Mucosa of descending colon (tissue), 3 donors: ENCODE data around the gene CCDC85C. TPM values are rescaled to one million over a fixed set of nuclear protein-coding genes. Genes with fewer than 3 reads are reported as not detected.

Experiments
- ATAC-seq: fragments of 200-7000 bp; cut with Tn5 transposase; one replicate; pipeline ENCODE4 v1.9.1; 2020; ENCODE audit warnings: mild to moderate bottlenecking, moderate library complexity
- DNase-seq, 3 donors: peaks; one replicate each; pipeline ENCODE4 v3.0.0-alpha.2; 2020
- H3K36me3 ChIP-seq: fragments of 200-600 bp; one replicate; pipeline ENCODE4 v1.8.0; 2021; ENCODE audit warnings: low read depth, mild to moderate bottlenecking
- H3K4me1 ChIP-seq: fragments of 200-600 bp; one replicate; pipeline ENCODE4 v1.8.0; 2021; ENCODE audit warnings: low read depth, mild to moderate bottlenecking
- H3K4me3 ChIP-seq: fragments of 200-600 bp; one replicate; pipeline ENCODE4 v1.8.0; 2021; ENCODE audit warnings: mild to moderate bottlenecking
- H3K9me3 ChIP-seq: fragments of 200-600 bp; one replicate; pipeline ENCODE4 v1.8.0; 2021; ENCODE audit warnings: mild to moderate bottlenecking
- CTCF ChIP-seq: fragments of 200-600 bp; IDR thresholded peaks from one replicate; pipeline ENCODE4 v1.8.0; 2022; ENCODE audit warnings: antibody characterized with exemption, mild to moderate bottlenecking
- intact Hi-C, 2 donors: fragments of 100-400 bp; cut with DNase I in 1 of 2; cut with micrococcal nuclease in 1 of 2; formaldehyde crosslinking; loops; one replicate each; pipeline versions ENCODE4 v1.11.0 to v1.11.1; 2022; cut with DNase I, micrococcal nuclease
- total RNA-seq, 3 donors: library from RNA; stranded (reverse); fragmentation: NEBNext Ultra II Directional in 2 of 3; extraction: Animal tissue kit (Norgen Biotek cat#: 25700) in 2 of 3; gene quantifications; one replicate each; pipeline versions ENCODE4 v1.2.1 to v1.2.4, GENCODE V29; 2021 to 2023
- donor health status: DM: no; HTN: no; CAD: no; lungs with moderate emphysema.
- donor health status: DM: no; HTN: no; CAD: no.
- donor health status: DM: no; HTN: yes; CAD: no.

CCDC85C gene
- total RNA-seq, 3 donors from 2014 or later, result 66.2 to 102 (median 66.2) TPM

DNA sequence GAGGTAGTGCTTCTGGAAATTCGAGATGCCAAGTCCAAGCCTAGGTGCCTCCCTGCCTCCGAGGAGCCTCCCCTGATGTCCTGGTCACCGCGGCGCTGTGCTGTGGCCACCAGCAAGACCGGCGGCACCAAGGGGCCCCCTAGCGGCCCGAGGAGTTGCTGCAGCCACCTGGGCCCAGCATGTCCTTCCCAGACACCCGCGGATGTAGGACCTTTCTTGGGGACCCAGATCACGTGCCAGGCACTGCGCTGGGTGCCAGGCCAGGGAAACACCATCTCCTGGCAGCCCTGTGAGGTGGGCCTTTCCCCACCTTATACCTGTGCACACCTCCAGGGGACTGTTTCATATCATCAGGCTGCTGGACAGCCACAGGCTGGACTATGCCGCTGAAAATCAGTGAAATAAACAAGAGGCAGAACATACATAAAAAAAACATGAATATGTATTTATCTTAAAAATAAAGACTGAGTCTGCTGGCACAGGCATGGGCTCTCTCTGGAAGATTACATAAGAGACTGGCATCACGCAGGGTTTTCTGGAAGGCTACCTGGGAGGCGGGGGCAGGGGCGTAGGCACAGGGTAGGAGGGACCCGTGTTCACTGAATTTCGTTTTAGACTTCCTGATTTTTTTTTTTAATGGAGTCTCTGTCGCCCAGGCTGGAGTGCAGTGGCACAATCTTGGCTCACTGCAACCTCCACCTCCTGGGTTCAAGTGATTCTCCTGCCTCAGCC, 25.0 kb upstream of the CCDC85C start:
- TF ChIP-seq CTCF, result peak; percentile 98
- H3K9me3 ChIP-seq, result no peaks in the 10 kb centered on the region
- no peaks in the 10 kb centered on the region for H3K4me1 ChIP-seq
- peak; percentile 94 for ATAC-seq
- intact Hi-C loops, result loop anchor here in 1 of 2 donors (2.0 kb wide), 1 partner anchor 110 kb away; no protein-coding TSS in a partner anchor
- no peaks in the 10 kb centered on the region for H3K36me3 ChIP-seq
- DNase-seq, result peak; percentile 81 to 86 (median 85)
- H3K4me3 ChIP-seq, result no peak overlapping the region

GRCh38 chr14:99627510-99628381, 23.7 kb upstream of the CCDC85C start:
- no peak for TF ChIP-seq CTCF
- Histone ChIP-seq H3K9me3 (no peaks in the 10 kb centered on the region), H3K36me3 (no peaks in the 10 kb centered on the region), H3K4me3 (no peak overlapping the region), H3K4me1 (no peaks in the 10 kb centered on the region)
- intact Hi-C loops, result loop anchor here (2.0 kb wide), 1 partner anchor 109 kb away; no protein-coding TSS in a partner anchor
- DNase-seq (no peak), ATAC-seq (no peak)

GRCh38 chr14:99627100-99627499, 23.1 kb upstream of the CCDC85C start:
- Histone ChIP-seq H3K36me3 (no peaks in the 10 kb centered on the region), H3K9me3 (no peaks in the 10 kb centered on the region), H3K4me3 (no peak overlapping the region), H3K4me1 (no peaks in the 10 kb centered on the region)
- intact Hi-C loops, result loop anchor here in 1 of 2 donors (2.0 kb wide), 1 partner anchor 108 kb away; no protein-coding TSS in a partner anchor
- no peak for TF ChIP-seq CTCF
- DNase-seq (no peak), ATAC-seq (no peak)

DNA sequence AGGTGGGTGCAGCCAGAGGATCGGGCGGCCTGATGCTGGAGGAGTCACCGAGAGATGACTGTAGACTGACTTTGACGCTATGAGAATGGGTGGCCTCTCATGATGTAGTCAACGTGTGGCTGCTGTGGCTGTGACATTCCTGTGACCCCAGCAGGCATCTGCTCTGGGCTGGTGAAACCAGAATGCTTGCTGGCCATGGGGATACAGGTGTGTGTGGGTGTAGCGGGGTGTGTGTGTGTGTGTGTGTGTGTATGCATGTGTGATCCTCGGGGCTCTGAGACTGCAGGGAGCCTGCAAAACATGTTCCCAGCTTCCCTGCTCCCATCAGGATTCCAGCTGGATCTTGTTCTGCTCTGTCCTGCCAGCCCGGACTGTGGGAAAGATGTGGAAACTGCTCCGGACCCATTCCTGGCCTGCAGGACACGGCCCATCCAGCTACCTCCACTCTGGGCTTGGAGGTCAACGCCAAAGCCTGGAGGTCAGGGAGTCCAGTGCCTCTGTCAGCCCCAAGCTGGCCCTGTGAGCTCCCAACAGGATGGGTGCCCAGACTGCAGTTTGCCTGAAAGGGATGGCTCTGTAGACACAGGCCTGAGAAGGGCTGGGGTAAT, 22.1 kb upstream of the CCDC85C start:
- Histone ChIP-seq H3K4me3 (no peak overlapping the region), H3K36me3 (no peaks in the 10 kb centered on the region), H3K4me1 (no peaks in the 10 kb centered on the region), H3K9me3 (no peaks in the 10 kb centered on the region)
- intact Hi-C loops, result loop anchor here in 1 of 2 donors (2.0 kb wide), 1 partner anchor 107 kb away; no protein-coding TSS in a partner anchor
- ATAC-seq (no peak), DNase-seq (peak in 1 of 3 donors; percentile 33)
- no peak for TF ChIP-seq CTCF

DNA sequence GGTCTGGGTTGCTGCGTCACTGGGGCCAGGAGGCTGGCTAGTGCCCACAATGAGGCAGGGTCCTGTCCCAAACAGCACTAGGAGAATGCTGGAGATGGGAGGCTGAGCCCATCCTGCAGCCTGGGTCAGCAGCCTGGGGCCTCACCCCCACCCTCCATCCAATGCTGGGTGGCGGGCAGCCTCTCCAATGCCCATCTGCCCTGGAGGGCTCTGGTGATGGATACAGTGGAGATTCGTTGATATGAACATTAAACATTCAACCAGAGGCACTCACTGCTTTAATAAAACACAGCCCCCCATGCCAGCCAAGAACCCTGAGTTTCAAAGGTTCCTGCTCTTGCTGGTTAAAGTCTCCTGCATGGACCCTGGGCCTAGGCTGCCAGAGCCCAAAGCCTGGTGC, 21.5 kb upstream of the CCDC85C start:
- Histone ChIP-seq H3K36me3 (no peaks in the 10 kb centered on the region), H3K4me3 (no peak overlapping the region), H3K9me3 (no peaks in the 10 kb centered on the region), H3K4me1 (no peaks in the 10 kb centered on the region)
- ATAC-seq (no peak), DNase-seq (no peak)
- intact Hi-C loops, result no loop called here
- TF ChIP-seq CTCF, result no peak
